ENCODE results near the gene ARRDC4. TPM values are rescaled to one million over a fixed set of nuclear protein-coding genes. Genes with fewer than 3 reads are reported as not detected.

Gene ARRDC4, protein sequence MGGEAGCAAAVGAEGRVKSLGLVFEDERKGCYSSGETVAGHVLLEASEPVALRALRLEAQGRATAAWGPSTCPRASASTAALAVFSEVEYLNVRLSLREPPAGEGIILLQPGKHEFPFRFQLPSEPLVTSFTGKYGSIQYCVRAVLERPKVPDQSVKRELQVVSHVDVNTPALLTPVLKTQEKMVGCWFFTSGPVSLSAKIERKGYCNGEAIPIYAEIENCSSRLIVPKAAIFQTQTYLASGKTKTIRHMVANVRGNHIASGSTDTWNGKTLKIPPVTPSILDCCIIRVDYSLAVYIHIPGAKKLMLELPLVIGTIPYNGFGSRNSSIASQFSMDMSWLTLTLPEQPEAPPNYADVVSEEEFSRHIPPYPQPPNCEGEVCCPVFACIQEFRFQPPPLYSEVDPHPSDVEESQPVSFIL
- total RNA-seq, result 1.1 and 1.6 TPM in 2 replicates

DNA sequence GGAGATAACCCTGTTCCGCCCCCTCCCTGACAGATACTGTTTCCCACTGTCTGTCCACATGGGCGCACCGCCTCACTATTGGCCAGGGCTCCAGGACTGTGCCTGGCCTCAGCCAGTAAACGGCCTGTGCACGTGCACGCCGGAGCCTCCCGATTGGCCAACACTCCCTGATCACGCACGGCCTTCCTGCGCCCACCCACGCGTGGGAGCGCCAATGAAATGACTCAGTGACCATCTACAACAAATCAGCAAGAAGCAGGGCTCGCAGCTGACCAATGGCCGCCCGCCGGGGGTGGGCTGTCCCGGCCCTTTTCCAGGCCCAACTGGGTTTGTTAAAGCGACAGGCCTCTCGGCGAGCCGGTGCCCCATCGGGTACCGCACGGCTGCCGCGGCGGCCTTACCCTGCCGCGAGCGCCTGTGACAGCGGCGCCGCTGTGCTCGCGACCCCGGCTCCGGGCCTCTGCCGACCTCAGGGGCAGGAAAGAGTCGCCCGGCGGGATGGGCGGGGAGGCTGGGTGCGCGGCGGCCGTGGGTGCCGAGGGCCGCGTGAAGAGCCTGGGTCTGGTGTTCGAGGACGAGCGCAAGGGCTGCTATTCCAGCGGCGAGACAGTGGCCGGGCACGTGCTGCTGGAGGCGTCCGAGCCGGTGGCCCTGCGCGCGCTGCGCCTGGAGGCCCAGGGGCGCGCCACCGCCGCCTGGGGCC lies at the start of gene ARRDC4:
Gene ARRDC4 (plus strand): TSS at position 340 of the 703 bp plus-strand sequence. CDS start 159 bp downstream, at position 499.

Data from dermis lymphatic vessel endothelial cell (primary cell).